ENCODE measurements around the gene CDH13.
A peak's percentile ranks its signal among the peaks of the same experiment; 100 is the strongest.

CDH13 gene

GRCh38 chr16:82653550-82654511 is 27.1 kb downstream of the CDH13 start:
- peak; percentile 96 for DNase-seq

GRCh38 chr16:82655072-82655714 is 28.4 kb downstream of the CDH13 start:
- DNase-seq: peak; percentile 94

- no peak for DNase-seq
Measured at GRCh38 chr16:82655720-82656490, 29.1 kb downstream of the CDH13 start.

- peak; percentile 91 for DNase-seq
Measured at GRCh38 chr16:82657239-82657638, 30.5 kb downstream of the CDH13 start.

GRCh38 chr16:82657786-82658185 is 31.0 kb downstream of the CDH13 start:
- DNase-seq: no peak

GRCh38 chr16:82658796-82659195 is 32.0 kb downstream of the CDH13 start:
- DNase-seq: peak; percentile 58

GRCh38 chr16:82660075-82660645 is 33.4 kb downstream of the CDH13 start:
- peak; percentile 68 for DNase-seq

GRCh38 chr16:82660966-82661365 is 34.2 kb downstream of the CDH13 start:
- DNase-seq: no peak

- no peak for DNase-seq
Measured at GRCh38 chr16:82664181-82664580, 37.4 kb downstream of the CDH13 start.

- no peak for DNase-seq
Measured at GRCh38 chr16:82665025-82665424, 38.3 kb downstream of the CDH13 start.

GRCh38 chr16:82667437-82667836 is 40.7 kb downstream of the CDH13 start:
- DNase-seq: no peak

GRCh38 chr16:82668094-82668493 is 41.3 kb downstream of the CDH13 start:
- DNase-seq: no peak

- DNase-seq: no peak
Measured at GRCh38 chr16:82671741-82672140, 45.0 kb downstream of the CDH13 start.

- peak; percentile 53 for DNase-seq
Measured at GRCh38 chr16:82672676-82673075, 45.9 kb downstream of the CDH13 start.

- peak; percentile 63 for DNase-seq
Measured at GRCh38 chr16:82675300-82675699, 48.5 kb downstream of the CDH13 start.

- no peak for DNase-seq
Measured at GRCh38 chr16:82681592-82681991, 54.8 kb downstream of the CDH13 start.

- no peak for DNase-seq
Measured at GRCh38 chr16:82682767-82683166, 56.0 kb downstream of the CDH13 start.

- peak; percentile 66 for DNase-seq
Measured at GRCh38 chr16:82684256-82684655, 57.5 kb downstream of the CDH13 start.

- DNase-seq: no peak
Measured at GRCh38 chr16:82685526-82685925, 58.8 kb downstream of the CDH13 start.

- peak; percentile 86 for DNase-seq
Measured at GRCh38 chr16:82694239-82694874, 67.6 kb downstream of the CDH13 start.

- DNase-seq: no peak
Measured at GRCh38 chr16:82695806-82696205, 69.0 kb downstream of the CDH13 start.

GRCh38 chr16:82699260-82699659 is 72.5 kb downstream of the CDH13 start:
- no peak for DNase-seq
